Fibroblast of lung (primary cell): ENCODE results near the gene ARMC8. TPM values are rescaled to one million over a fixed set of nuclear protein-coding genes. Genes with fewer than 3 reads are reported as not detected.

ENCODE experiments used
- DNase-seq, 2 donors: peaks; one replicate each; pipeline versions ENCODE4 v3.0.0 to v3.0.0-alpha.2; 2010; ENCODE audit warnings: low read depth in 2 of 2
- H2AFZ ChIP-seq: 2 replicates; pipeline ENCODE4 v1.5.1; 2012; ENCODE audit warnings: low read length, control low read depth, inconsistent platforms
- H3K27ac ChIP-seq: 2 replicates; pipeline ENCODE4 v1.5.1; 2011; ENCODE audit warnings: low read length, control low read depth; ENCODE audit not compliant: insufficient read depth
- H3K27me3 ChIP-seq: 2 replicates; pipeline ENCODE4 v1.5.1; 2011; ENCODE audit warnings: mild to moderate bottlenecking, low read length; ENCODE audit not compliant: control insufficient read depth, insufficient read depth
- H3K36me3 ChIP-seq: 2 replicates; pipeline ENCODE4 v1.5.1; 2011; ENCODE audit warnings: low read length; ENCODE audit not compliant: control insufficient read depth, insufficient read depth
- H3K4me1 ChIP-seq: 2 replicates; pipeline ENCODE4 v1.5.1; 2011; ENCODE audit warnings: low read length; ENCODE audit not compliant: control insufficient read depth, insufficient read depth; ENCODE audit errors: extremely low read depth
- H3K4me2 ChIP-seq: 2 replicates; pipeline ENCODE4 v1.5.1; 2011; ENCODE audit warnings: low read length, control low read depth; ENCODE audit not compliant: insufficient read depth; ENCODE audit errors: extremely low read depth
- H3K4me3 ChIP-seq, 4 experiments: fragments of 200-600 bp in 1 of 4; sonication (generic) in 1 of 4; replicated peaks in 1 of 4; 2 replicates each; pipeline ENCODE4 v1.5.1; 2011 to 2016; ENCODE audit warnings: low read length in 4 of 4, low read depth in 3 of 4, mild to moderate bottlenecking in 3 of 4, control low read depth in 2 of 4, inconsistent platforms in 1 of 4, mixed read lengths in 1 of 4; ENCODE audit not compliant: insufficient read depth in 1 of 4; ENCODE audit errors: control extremely low read depth in 1 of 4
- H3K79me2 ChIP-seq: 2 replicates; pipeline ENCODE4 v1.5.1; 2012; ENCODE audit warnings: mild to moderate bottlenecking, low read length, inconsistent platforms; ENCODE audit not compliant: control insufficient read depth, insufficient read depth
- H3K9ac ChIP-seq: 2 replicates; pipeline ENCODE4 v1.5.1; 2011; ENCODE audit warnings: mild to moderate bottlenecking, low read length, control low read depth; ENCODE audit not compliant: insufficient read depth
- H3K9me3 ChIP-seq: 2 replicates; pipeline ENCODE4 v1.5.1; 2012; ENCODE audit warnings: low read depth, low read length; ENCODE audit not compliant: control insufficient read depth, insufficient read depth
- H4K20me1 ChIP-seq: 2 replicates; pipeline ENCODE4 v1.5.1; 2011; ENCODE audit warnings: low read length; ENCODE audit not compliant: control insufficient read depth, insufficient read depth; ENCODE audit errors: extremely low read depth
- EZH2 ChIP-seq: IDR thresholded peaks from 2 replicates; pipeline ENCODE4 v1.5.1; 2012; ENCODE audit warnings: low read length, control low read depth, mild to moderate bottlenecking; ENCODE audit errors: missing control alignments
- polyA plus RNA-seq, 2 donors: library from polyadenylated mRNA; depleted of rRNA in 1 of 2; stranded (reverse) in 1 of 2; unstranded in 1 of 2; fragments of >200 nt; gene quantifications; 2 replicates each; pipeline ENCODE4 v1.2.1, GENCODE V29; 2011 to 2012; ENCODE audit warnings: missing spikeins in 1 of 2
- total RNA-seq: library from RNA; depleted of rRNA; stranded (reverse); fragments of >200 nt; gene quantifications from 2 replicates; pipeline ENCODE4 v1.2.1, GENCODE V29; 2014
- TF ChIP-seq, protein P1 (sequence below), 2 donors: IDR thresholded peaks in 1 of 2; conservative IDR thresholded peaks in 1 of 2; 1 replicate in 1 of 2; 2 replicates in 1 of 2; pipeline ENCODE4 v1.5.1; 2011 to 2012; ENCODE audit warnings: low read length in 2 of 2, control low read depth in 1 of 2, inconsistent platforms in 1 of 2, low read depth in 1 of 2, mild to moderate bottlenecking in 1 of 2

The ARMC8 gene
- total and polyA plus RNA-seq, 2 donors (not counting 1 experiment from before 2014, with no cell fraction given): 44.7 to 45.9 TPM

DNA sequence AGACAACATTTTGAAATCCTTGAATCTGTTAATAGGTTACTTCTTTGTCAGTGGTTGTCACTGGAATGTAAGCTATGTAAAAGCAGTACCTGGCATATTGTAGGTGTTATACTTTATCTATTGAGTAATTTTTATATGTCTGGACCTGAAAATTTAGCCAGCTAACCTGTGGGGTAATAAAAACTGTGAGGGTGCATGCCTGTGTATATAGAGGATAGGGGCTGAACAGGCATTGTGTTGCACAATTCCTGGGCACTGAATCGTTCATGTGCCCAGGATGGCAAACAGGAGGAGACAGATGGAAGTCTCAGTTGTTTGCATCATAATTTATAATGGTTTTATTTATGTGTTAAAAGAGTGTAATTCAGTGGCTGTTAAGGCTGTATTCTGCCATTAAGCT is 67.1 kb downstream of the ARMC8 start:
- Histone ChIP-seq H3K79me2 (no peaks in the 10 kb centered on the region), H3K36me3 (peaks cover 2% of the 10 kb centered on the region), H3K9me3 (no peaks in the 10 kb centered on the region), H3K27ac (no peak overlapping the region), H3K4me2 (no peak overlapping the region), H4K20me1 (no peaks in the 10 kb centered on the region), H3K4me1 (no peaks in the 10 kb centered on the region), H3K9ac (no peak overlapping the region), H2AFZ (no peak overlapping the region), H3K27me3 (no peaks in the 10 kb centered on the region), H3K4me3 (no peak overlapping the region)
- TF ChIP-seq, protein P1, sequence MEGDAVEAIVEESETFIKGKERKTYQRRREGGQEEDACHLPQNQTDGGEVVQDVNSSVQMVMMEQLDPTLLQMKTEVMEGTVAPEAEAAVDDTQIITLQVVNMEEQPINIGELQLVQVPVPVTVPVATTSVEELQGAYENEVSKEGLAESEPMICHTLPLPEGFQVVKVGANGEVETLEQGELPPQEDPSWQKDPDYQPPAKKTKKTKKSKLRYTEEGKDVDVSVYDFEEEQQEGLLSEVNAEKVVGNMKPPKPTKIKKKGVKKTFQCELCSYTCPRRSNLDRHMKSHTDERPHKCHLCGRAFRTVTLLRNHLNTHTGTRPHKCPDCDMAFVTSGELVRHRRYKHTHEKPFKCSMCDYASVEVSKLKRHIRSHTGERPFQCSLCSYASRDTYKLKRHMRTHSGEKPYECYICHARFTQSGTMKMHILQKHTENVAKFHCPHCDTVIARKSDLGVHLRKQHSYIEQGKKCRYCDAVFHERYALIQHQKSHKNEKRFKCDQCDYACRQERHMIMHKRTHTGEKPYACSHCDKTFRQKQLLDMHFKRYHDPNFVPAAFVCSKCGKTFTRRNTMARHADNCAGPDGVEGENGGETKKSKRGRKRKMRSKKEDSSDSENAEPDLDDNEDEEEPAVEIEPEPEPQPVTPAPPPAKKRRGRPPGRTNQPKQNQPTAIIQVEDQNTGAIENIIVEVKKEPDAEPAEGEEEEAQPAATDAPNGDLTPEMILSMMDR (conservative IDR thresholded peaks at IDR 0.05 in 1 of 2, IDR thresholded peaks at IDR 0.05 in 1 of 2; ENCODE audit: low read depth in 1 of 2, low read length in 2 of 2): no peak
- TF ChIP-seq EZH2: no peak
- DNase-seq: no peak

DNA sequence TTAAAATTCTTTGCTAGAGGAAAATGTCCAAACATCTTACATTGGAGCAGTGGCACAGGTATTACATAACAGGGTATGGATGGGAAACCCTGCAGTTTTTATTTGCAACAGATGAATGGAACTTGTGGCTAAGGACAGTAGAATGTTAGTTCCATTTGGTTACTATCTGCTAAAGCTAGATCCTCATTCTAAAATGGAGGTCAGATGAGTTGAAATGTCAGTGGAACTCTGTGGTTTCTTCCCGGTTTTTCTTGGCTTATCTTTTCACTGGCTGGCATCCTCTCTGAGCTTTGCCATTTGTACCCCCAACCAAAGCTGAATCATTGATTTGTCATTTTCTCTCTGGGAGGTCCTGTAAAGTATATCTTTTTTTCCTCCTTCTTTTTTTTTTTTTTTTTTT is 68.9 kb downstream of the ARMC8 start:
- Histone ChIP-seq H3K9me3 (no peaks in the 10 kb centered on the region), H3K4me2 (no peak overlapping the region), H3K4me1 (no peaks in the 10 kb centered on the region), H3K9ac (no peak overlapping the region), H3K27ac (no peak overlapping the region), H3K36me3 (peaks cover 2% of the 10 kb centered on the region), H3K4me3 (no peak overlapping the region), H4K20me1 (no peaks in the 10 kb centered on the region), H2AFZ (no peak overlapping the region), H3K79me2 (no peaks in the 10 kb centered on the region), H3K27me3 (no peaks in the 10 kb centered on the region)
- TF ChIP-seq, protein P1 (conservative IDR thresholded peaks at IDR 0.05 in 1 of 2, IDR thresholded peaks at IDR 0.05 in 1 of 2; ENCODE audit: low read depth in 1 of 2, low read length in 2 of 2): no peak
- no peak for TF ChIP-seq EZH2
- DNase-seq: no peak

DNA sequence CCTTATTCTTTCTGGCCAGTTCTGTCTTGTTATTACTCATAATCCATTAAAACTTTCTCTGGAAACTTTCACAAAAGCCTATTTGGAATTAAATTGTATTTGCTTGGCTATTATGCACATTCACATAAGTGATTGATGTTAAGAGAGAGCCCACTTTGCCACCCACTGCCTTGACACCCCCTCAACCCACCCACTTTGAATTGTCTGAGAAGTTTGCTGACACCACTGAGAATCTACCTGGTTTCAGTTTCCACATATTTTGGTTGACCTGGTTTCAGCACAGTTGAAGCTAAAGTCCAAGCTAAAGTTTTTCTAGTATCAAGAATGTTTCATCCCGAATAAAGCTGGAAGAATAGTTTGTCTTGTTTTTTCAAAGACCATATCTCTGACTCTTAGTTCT is 70.9 kb downstream of the ARMC8 start:
- H3K27me3 ChIP-seq: no peaks in the 10 kb centered on the region
- no peak overlapping the region for H3K4me3 ChIP-seq
- no peak overlapping the region for H2AFZ ChIP-seq
- no peaks in the 10 kb centered on the region for H3K4me1 ChIP-seq
- no peaks in the 10 kb centered on the region for H4K20me1 ChIP-seq
- no peak overlapping the region for H3K4me2 ChIP-seq
- no peak for DNase-seq
- no peaks in the 10 kb centered on the region for H3K79me2 ChIP-seq
- no peak overlapping the region for H3K27ac ChIP-seq
- H3K9ac ChIP-seq: no peak overlapping the region
- H3K36me3 ChIP-seq: peaks cover 2% of the 10 kb centered on the region
- TF ChIP-seq EZH2: no peak
- TF ChIP-seq, protein P1 (conservative IDR thresholded peaks at IDR 0.05 in 1 of 2, IDR thresholded peaks at IDR 0.05 in 1 of 2; ENCODE audit: low read depth in 1 of 2, low read length in 2 of 2): no peak
- no peaks in the 10 kb centered on the region for H3K9me3 ChIP-seq
